GM12865 (cell line): ENCODE measurements around the gene PROM1.

Experiments
- DNase-seq: peaks from one replicate; pipeline ENCODE4 v3.0.0; 2010; ENCODE audit warnings: low read depth
- H3K4me3 ChIP-seq: 2 replicates; pipeline ENCODE4 v1.5.1; 2011; ENCODE audit warnings: mild to moderate bottlenecking, low read depth, low read length, control low read depth
- TF ChIP-seq, protein P1 (sequence below): IDR thresholded peaks from 2 replicates; pipeline ENCODE4 v1.5.1; 2011; ENCODE audit warnings: low read length, control low read depth, low read depth, inconsistent platforms; ENCODE audit not compliant: insufficient read depth; ENCODE audit errors: missing control alignments

The PROM1 gene

GRCh38 chr4:16110661-16111290 is 27.0 kb upstream of the PROM1 start:
- H3K4me3 ChIP-seq = no peak overlapping the region
- TF ChIP-seq, protein P1, sequence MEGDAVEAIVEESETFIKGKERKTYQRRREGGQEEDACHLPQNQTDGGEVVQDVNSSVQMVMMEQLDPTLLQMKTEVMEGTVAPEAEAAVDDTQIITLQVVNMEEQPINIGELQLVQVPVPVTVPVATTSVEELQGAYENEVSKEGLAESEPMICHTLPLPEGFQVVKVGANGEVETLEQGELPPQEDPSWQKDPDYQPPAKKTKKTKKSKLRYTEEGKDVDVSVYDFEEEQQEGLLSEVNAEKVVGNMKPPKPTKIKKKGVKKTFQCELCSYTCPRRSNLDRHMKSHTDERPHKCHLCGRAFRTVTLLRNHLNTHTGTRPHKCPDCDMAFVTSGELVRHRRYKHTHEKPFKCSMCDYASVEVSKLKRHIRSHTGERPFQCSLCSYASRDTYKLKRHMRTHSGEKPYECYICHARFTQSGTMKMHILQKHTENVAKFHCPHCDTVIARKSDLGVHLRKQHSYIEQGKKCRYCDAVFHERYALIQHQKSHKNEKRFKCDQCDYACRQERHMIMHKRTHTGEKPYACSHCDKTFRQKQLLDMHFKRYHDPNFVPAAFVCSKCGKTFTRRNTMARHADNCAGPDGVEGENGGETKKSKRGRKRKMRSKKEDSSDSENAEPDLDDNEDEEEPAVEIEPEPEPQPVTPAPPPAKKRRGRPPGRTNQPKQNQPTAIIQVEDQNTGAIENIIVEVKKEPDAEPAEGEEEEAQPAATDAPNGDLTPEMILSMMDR = no peak
- DNase-seq = no peak

- no peak overlapping the region for H3K4me3 ChIP-seq
- TF ChIP-seq, protein P1 = no peak
- DNase-seq = no peak
These were observed 26.4 kb upstream of the PROM1 start for GRCh38 chr4:16110199-16110598.

- TF ChIP-seq, protein P1 = no peak
- no peak overlapping the region for H3K4me3 ChIP-seq
- no peak for DNase-seq
These were observed 25.4 kb upstream of the PROM1 start for GRCh38 chr4:16109256-16109655.

GRCh38 chr4:16106956-16107355 is 23.1 kb upstream of the PROM1 start:
- TF ChIP-seq, protein P1 = no peak
- H3K4me3 ChIP-seq = no peak overlapping the region
- no peak for DNase-seq

- TF ChIP-seq, protein P1 = no peak
- no peak overlapping the region for H3K4me3 ChIP-seq
- no peak for DNase-seq
These were observed 20.7 kb upstream of the PROM1 start for GRCh38 chr4:16104520-16104919.

GRCh38 chr4:16102356-16102755 is 18.5 kb upstream of the PROM1 start:
- TF ChIP-seq, protein P1 = no peak

DNA sequence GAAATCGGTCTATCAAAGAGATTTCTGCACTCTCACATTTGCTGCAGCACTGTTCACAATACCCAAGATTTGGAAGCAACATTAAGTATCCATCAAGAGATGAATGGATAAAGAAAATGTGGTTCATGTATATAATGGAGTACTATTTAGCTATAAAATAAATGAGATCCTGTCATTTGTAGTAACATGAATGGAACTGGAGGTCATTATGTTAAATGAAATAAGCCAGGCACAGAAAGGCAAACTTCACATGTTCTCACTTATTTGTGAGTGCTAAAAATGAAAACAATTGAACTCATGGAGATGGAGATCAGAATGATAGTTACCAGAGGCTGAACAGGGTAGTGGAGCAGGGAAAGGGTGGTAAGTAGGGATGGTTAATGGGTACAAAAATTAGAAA is 17.0 kb upstream of the PROM1 start:
- no peak overlapping the region for H3K4me3 ChIP-seq
- DNase-seq = no peak
- TF ChIP-seq, protein P1 = no peak

More at GRCh38 chr4:16102356-16102755, 18.5 kb upstream of the PROM1 start:
- no peak for DNase-seq
- no peak overlapping the region for H3K4me3 ChIP-seq
